H9 (cell line): ENCODE results near the gene VDR. TPM values are rescaled to one million over a fixed set of nuclear protein-coding genes. Genes with fewer than 3 reads are reported as not detected.

Source experiments
- DNase-seq: peaks from one replicate; pipeline ENCODE4 v3.0.0-alpha.2; 2017
- H2AFZ ChIP-seq: one replicate; pipeline ENCODE4 v1.6.1; 2013; ENCODE audit warnings: mild to moderate bottlenecking, low read length, control low read depth, moderate library complexity
- H2AK5ac ChIP-seq: 2 replicates; pipeline ENCODE4 v1.6.1; 2013; ENCODE audit warnings: low read length, control low read depth, mixed read lengths; ENCODE audit not compliant: insufficient read length
- H2BK120ac ChIP-seq: one replicate; pipeline ENCODE4 v1.6.1; 2013; ENCODE audit warnings: low read depth, mild to moderate bottlenecking, low read length, control low read depth, inconsistent platforms; ENCODE audit not compliant: poor library complexity, severe bottlenecking
- H2BK12ac ChIP-seq: 2 replicates; pipeline ENCODE4 v1.6.1; 2013; ENCODE audit warnings: low read length, control low read depth, mixed read lengths, low read depth; ENCODE audit not compliant: insufficient read length
- H2BK15ac ChIP-seq: 2 replicates; pipeline ENCODE4 v1.6.1; 2013; ENCODE audit warnings: low read depth, low read length, control low read depth
- H2BK20ac ChIP-seq: one replicate; pipeline ENCODE4 v1.6.1; 2013; ENCODE audit warnings: low read depth, mild to moderate bottlenecking, low read length, control low read depth, inconsistent platforms; ENCODE audit not compliant: poor library complexity, severe bottlenecking
- H2BK5ac ChIP-seq: 2 replicates; pipeline ENCODE4 v1.6.1; 2013; ENCODE audit warnings: low read length, control low read depth, mixed read lengths; ENCODE audit not compliant: insufficient read length
- H3K14ac ChIP-seq: 2 replicates; pipeline ENCODE4 v1.6.1; 2013; ENCODE audit warnings: low read length, control low read depth; ENCODE audit not compliant: insufficient read depth
- H3K18ac ChIP-seq: 2 replicates; pipeline ENCODE4 v1.6.1; 2013; ENCODE audit warnings: low read depth, mild to moderate bottlenecking, mixed read lengths, low read length, control low read depth; ENCODE audit not compliant: insufficient read length
- H3K23ac ChIP-seq: 2 replicates; pipeline ENCODE4 v1.6.1; 2013; ENCODE audit warnings: low read length, control low read depth, mixed read lengths, low read depth; ENCODE audit not compliant: insufficient read length
- H3K23me2 ChIP-seq: 2 replicates; pipeline ENCODE4 v1.6.1; 2013; ENCODE audit warnings: low read depth, mild to moderate bottlenecking, mixed read lengths, low read length, control low read depth; ENCODE audit not compliant: insufficient read length, poor library complexity, severe bottlenecking
- H3K27ac ChIP-seq: 2 replicates; pipeline ENCODE4 v1.5.1; 2013; ENCODE audit warnings: low read length, control low read depth, mixed read lengths, low read depth; ENCODE audit not compliant: insufficient read length
- H3K27me3 ChIP-seq: 2 replicates; pipeline ENCODE4 v1.6.1; 2013; ENCODE audit warnings: low read length, control low read depth, inconsistent platforms; ENCODE audit not compliant: insufficient read depth
- H3K4ac ChIP-seq: 2 replicates; pipeline ENCODE4 v1.6.1; 2013; ENCODE audit warnings: low read depth, mild to moderate bottlenecking, control low read depth, inconsistent platforms, low read length, moderate library complexity
- H3K4me1 ChIP-seq: 2 replicates; pipeline ENCODE4 v1.6.1; 2013; ENCODE audit warnings: low read length, control low read depth, inconsistent platforms; ENCODE audit not compliant: insufficient read depth
- H3K4me2 ChIP-seq: 2 replicates; pipeline ENCODE4 v1.6.1; 2013; ENCODE audit warnings: low read length, control low read depth, mixed read lengths; ENCODE audit not compliant: insufficient read length, insufficient read depth
- H3K56ac ChIP-seq: 2 replicates; pipeline ENCODE4 v1.6.1; 2013; ENCODE audit warnings: low read depth, mild to moderate bottlenecking, mixed read lengths, low read length, control low read depth; ENCODE audit not compliant: insufficient read length
- H3K79me1 ChIP-seq: 2 replicates; pipeline ENCODE4 v1.6.1; 2013; ENCODE audit warnings: low read depth, mild to moderate bottlenecking, moderate library complexity, low read length, control low read depth, inconsistent platforms; ENCODE audit not compliant: insufficient read depth, poor library complexity, severe bottlenecking
- H3K79me2 ChIP-seq: 2 replicates; pipeline ENCODE4 v1.6.1; 2013; ENCODE audit warnings: low read length, control low read depth, inconsistent platforms; ENCODE audit not compliant: insufficient read depth
- H3K9ac ChIP-seq: 2 replicates; pipeline ENCODE4 v1.6.1; 2013; ENCODE audit warnings: low read length, control low read depth, mixed read lengths; ENCODE audit not compliant: insufficient read length; ENCODE audit errors: extremely low read depth
- H3K9me3 ChIP-seq: one replicate; pipeline ENCODE4 v1.6.1; 2013; ENCODE audit warnings: low read depth, low read length, inconsistent platforms; ENCODE audit not compliant: control insufficient read depth
- H3T11ph ChIP-seq: one replicate; pipeline ENCODE4 v1.6.1; 2013; ENCODE audit warnings: mild to moderate bottlenecking, low read length, control low read depth, inconsistent platforms
- H4K20me1 ChIP-seq: one replicate; pipeline ENCODE4 v1.6.1; 2013; ENCODE audit not compliant: control insufficient read depth, insufficient read length, insufficient read depth
- H4K5ac ChIP-seq: 2 replicates; pipeline ENCODE4 v1.6.1; 2013; ENCODE audit warnings: low read depth, mild to moderate bottlenecking, mixed read lengths, low read length, control low read depth; ENCODE audit not compliant: insufficient read length
- H4K8ac ChIP-seq: replicated peaks from 2 replicates; pipeline ENCODE4 v1.6.1; 2013; ENCODE audit warnings: low read length, control low read depth, mixed read lengths, low read depth; ENCODE audit not compliant: insufficient read length
- H4K91ac ChIP-seq: 2 replicates; pipeline ENCODE4 v1.6.1; 2013; ENCODE audit warnings: low read depth, mild to moderate bottlenecking, moderate library complexity, mixed read lengths, low read length, control low read depth; ENCODE audit not compliant: insufficient read length
- H3K27ac Mint-ChIP-seq, 3 experiments: 2 replicates in 2 of 3; 3 replicates in 1 of 3; pipeline ENCODE4 v1.8.0; 2020 to 2021; ENCODE audit warnings: mixed read lengths in 3 of 3, mild to moderate bottlenecking in 1 of 3, moderate library complexity in 1 of 3
- H3K27me3 Mint-ChIP-seq: 2 replicates; pipeline ENCODE4 v1.8.0; 2021; ENCODE audit warnings: low read depth, mild to moderate bottlenecking, moderate library complexity, mixed read lengths
- H3K36me3 Mint-ChIP-seq, 3 experiments: 2 replicates in 2 of 3; 3 replicates in 1 of 3; pipeline ENCODE4 v1.8.0; 2020 to 2021; ENCODE audit warnings: low read depth in 3 of 3, mixed read lengths in 3 of 3; ENCODE audit not compliant: insufficient read depth in 1 of 3
- H3K4me1 Mint-ChIP-seq, 2 experiments: 2 replicates each; pipeline ENCODE4 v1.8.0; 2020; ENCODE audit warnings: mixed read lengths in 2 of 2
- H3K4me3 Mint-ChIP-seq, 2 experiments: 2 replicates in 1 of 2; 3 replicates in 1 of 2; pipeline ENCODE4 v1.8.0; 2020 to 2021; ENCODE audit warnings: mild to moderate bottlenecking in 2 of 2, mixed read lengths in 2 of 2, moderate library complexity in 1 of 2
- H3K9me3 Mint-ChIP-seq, 2 experiments: 2 replicates in 1 of 2; 3 replicates in 1 of 2; pipeline ENCODE4 v1.8.0; 2020; ENCODE audit warnings: mild to moderate bottlenecking in 2 of 2, mixed read lengths in 2 of 2, moderate library complexity in 1 of 2
- WGBS: extraction: QIAGEN DNeasy Blood & Tissue Kit; methylation state at CpG from one replicate; pipeline ENCODE4 v1.1.7; 2013; ENCODE audit warnings: missing lambda C conversion rate, low lambda C conversion rate, mixed read lengths; ENCODE audit not compliant: insufficient read length; ENCODE audit errors: extremely low coverage; 5-methylcytosine and 5-hydroxymethylcytosine counted together
- total RNA-seq: library from RNA; stranded (reverse); gene quantifications from 2 replicates; pipeline ENCODE4 v1.2.1, GENCODE V29; 2021
- TF ChIP-seq, protein P1 (sequence below): fragments of 200-600 bp; sonication (generic); conservative IDR thresholded peaks from 3 replicates; pipeline ENCODE4 v1.8.0; 2021; ENCODE audit warnings: antibody characterized with exemption, mild to moderate bottlenecking

VDR gene
- total RNA-seq, 1 experiment from 2014 or later, result 0.61 TPM

DNA sequence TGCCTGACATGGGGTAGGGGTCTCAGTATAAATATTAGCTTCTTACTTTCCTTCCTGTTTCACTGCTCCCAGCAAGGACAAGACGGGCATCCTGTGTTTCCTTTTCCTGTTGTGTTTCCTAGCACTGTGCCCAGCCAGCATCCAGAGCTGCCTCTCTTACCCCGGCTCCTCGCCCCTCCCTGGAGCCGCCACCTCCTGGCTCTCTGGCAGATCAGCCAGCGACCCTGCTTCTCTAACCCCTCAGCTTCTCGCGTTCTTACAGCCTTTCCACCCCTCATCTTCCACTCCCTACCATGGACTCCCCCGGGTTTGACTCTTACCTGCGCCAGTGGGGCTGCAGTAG lies 102.9 kb downstream of the VDR start:
- Histone ChIP-seq H3K79me2 (peaks cover 1% of the 10 kb centered on the region; the same call in 1 of the 2 replicates), H3K79me1 (no peaks in the 10 kb centered on the region), H2BK120ac (no peak overlapping the region), H3K23me2 (no peaks in the 10 kb centered on the region), H3K4me1 (peaks cover 2% of the 10 kb centered on the region; the same call in 1 of the 2 replicates), H2AFZ (no peak overlapping the region), H4K8ac (no peak overlapping the region), H3K27me3 (no peaks in the 10 kb centered on the region), H3T11ph (no peak overlapping the region), H3K9ac (no peak overlapping the region), H2BK12ac (no peak overlapping the region), H2BK20ac (no peak overlapping the region), H3K18ac (no peak overlapping the region), H4K91ac (no peak overlapping the region), H3K14ac (no peak overlapping the region), H3K9me3 (no peaks in the 10 kb centered on the region), H2BK15ac (no peak overlapping the region), H3K4me2 (no peak overlapping the region), H3K56ac (no peak overlapping the region), H2BK5ac (no peak overlapping the region), H4K20me1 (peaks cover 2% of the 10 kb centered on the region), H3K23ac (no peak overlapping the region), H3K27ac (no peak overlapping the region), H3K4ac (no peak overlapping the region), H4K5ac (no peak overlapping the region), H2AK5ac (no peak overlapping the region)
- no peaks in the 10 kb centered on the region; a peak in 1 of 5 replicates for H3K9me3 Mint-ChIP-seq
- peak overlapping the region in 2 of 3 experiments; percentile 27 to 53; a peak in 3 of 7 replicates for H3K27ac Mint-ChIP-seq
- no peak for DNase-seq
- H3K36me3 Mint-ChIP-seq, result peaks cover 6 to 28% (median 24%) of the 10 kb centered on the region in 3 experiments; a peak in 6 of 7 replicates
- WGBS, result no CpG with 5 or more reads among the region's 9 CpGs
- TF ChIP-seq, protein P1, sequence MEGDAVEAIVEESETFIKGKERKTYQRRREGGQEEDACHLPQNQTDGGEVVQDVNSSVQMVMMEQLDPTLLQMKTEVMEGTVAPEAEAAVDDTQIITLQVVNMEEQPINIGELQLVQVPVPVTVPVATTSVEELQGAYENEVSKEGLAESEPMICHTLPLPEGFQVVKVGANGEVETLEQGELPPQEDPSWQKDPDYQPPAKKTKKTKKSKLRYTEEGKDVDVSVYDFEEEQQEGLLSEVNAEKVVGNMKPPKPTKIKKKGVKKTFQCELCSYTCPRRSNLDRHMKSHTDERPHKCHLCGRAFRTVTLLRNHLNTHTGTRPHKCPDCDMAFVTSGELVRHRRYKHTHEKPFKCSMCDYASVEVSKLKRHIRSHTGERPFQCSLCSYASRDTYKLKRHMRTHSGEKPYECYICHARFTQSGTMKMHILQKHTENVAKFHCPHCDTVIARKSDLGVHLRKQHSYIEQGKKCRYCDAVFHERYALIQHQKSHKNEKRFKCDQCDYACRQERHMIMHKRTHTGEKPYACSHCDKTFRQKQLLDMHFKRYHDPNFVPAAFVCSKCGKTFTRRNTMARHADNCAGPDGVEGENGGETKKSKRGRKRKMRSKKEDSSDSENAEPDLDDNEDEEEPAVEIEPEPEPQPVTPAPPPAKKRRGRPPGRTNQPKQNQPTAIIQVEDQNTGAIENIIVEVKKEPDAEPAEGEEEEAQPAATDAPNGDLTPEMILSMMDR, result no peak
- no peaks in the 10 kb centered on the region; the same call in 1 of the 2 replicates for H3K27me3 Mint-ChIP-seq
- H3K4me1 Mint-ChIP-seq, result peaks cover 34 to 53% of the 10 kb centered on the region in 2 experiments
- H3K4me3 Mint-ChIP-seq, result no peak overlapping the region; a peak in 1 of 5 replicates
